Measurements from ENCODE around the gene TMEM19.

DNA sequence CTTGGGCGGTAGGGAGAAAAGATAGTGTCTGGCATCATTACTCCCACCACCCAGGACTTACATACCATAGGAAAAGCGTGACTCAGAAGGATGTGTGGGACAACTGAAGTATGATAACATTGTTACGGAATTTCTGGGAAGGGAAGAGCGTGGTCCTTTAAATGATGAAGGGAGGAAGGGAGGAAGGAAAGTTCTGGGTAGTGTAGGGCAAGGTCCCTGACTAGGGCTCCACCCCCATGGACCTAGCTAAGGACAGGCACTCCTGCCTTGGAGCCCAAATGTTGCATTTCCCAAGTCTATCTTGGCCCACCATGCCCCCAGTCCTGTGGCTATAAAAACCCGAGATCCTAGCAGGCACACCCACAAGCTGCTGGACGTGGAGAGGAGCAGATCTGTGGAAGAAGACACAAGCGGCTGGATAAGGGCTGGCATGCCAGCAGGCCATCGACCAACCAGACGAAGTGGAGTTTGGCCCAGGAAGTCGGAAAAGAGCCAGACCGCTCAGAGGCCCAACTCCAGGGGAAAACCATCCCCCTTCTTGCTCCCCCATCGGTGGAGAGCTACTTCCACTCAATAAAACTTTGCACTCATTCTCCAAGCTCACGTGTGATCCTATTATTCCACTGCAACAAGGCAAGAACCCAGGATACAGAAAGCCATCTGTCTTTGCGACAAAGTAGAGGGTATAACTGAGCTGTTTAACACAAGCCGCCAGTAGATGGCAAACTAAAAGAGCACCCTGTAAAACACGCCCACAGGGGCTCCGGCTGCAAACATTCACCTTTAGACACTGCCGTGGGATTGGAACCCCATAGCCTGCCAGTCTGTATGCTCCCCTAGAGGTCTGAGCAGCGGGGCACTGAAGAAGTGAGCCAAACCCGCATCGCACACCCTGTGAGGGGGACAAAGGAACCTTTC lies 45.8 kb downstream of the TMEM19 start:
- TF ChIP-seq, protein P1, sequence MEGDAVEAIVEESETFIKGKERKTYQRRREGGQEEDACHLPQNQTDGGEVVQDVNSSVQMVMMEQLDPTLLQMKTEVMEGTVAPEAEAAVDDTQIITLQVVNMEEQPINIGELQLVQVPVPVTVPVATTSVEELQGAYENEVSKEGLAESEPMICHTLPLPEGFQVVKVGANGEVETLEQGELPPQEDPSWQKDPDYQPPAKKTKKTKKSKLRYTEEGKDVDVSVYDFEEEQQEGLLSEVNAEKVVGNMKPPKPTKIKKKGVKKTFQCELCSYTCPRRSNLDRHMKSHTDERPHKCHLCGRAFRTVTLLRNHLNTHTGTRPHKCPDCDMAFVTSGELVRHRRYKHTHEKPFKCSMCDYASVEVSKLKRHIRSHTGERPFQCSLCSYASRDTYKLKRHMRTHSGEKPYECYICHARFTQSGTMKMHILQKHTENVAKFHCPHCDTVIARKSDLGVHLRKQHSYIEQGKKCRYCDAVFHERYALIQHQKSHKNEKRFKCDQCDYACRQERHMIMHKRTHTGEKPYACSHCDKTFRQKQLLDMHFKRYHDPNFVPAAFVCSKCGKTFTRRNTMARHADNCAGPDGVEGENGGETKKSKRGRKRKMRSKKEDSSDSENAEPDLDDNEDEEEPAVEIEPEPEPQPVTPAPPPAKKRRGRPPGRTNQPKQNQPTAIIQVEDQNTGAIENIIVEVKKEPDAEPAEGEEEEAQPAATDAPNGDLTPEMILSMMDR (IDR thresholded peaks at IDR 0.05; ENCODE audit: low read depth, low read length, poor library complexity, severe bottlenecking), result no peak
- TF ChIP-seq EZH2phosphoT487 (IDR thresholded peaks at IDR 0.05; ENCODE audit: borderline replicate concordance, low read length), result no peak
